OCI-LY1 (cell line): ENCODE measurements around the gene ESR1.

Source experiments
- CTCF ChIP-seq: fragments of 200-600 bp; sonication (generic), shearing (Covaris generic); IDR thresholded peaks from 2 replicates; pipeline ENCODE4 v1.5.1; 2017; ENCODE audit warnings: mild to moderate bottlenecking, antibody characterized with exemption, low read length, moderate library complexity, mixed read lengths
- EZH2 ChIP-seq: fragments of 200-600 bp; sonication (generic), shearing (Covaris generic); IDR thresholded peaks from 2 replicates; pipeline ENCODE4 v1.8.0; 2017; ENCODE audit warnings: borderline replicate concordance, mixed run types, mild to moderate bottlenecking, antibody characterized with exemption, low read length, moderate library complexity, mixed read lengths

- no peak for TF ChIP-seq CTCF
- no peak for TF ChIP-seq EZH2
These were observed 241.4 kb downstream of the ESR1 start for GRCh38 chr6:152048921-152049320.
